Measurements from ENCODE around the gene SRSF3.

The SRSF3 gene

GRCh38 chr6:36624461-36625157 lies 30.4 kb downstream of the SRSF3 start:
- DNase-seq, result no peak

DNA sequence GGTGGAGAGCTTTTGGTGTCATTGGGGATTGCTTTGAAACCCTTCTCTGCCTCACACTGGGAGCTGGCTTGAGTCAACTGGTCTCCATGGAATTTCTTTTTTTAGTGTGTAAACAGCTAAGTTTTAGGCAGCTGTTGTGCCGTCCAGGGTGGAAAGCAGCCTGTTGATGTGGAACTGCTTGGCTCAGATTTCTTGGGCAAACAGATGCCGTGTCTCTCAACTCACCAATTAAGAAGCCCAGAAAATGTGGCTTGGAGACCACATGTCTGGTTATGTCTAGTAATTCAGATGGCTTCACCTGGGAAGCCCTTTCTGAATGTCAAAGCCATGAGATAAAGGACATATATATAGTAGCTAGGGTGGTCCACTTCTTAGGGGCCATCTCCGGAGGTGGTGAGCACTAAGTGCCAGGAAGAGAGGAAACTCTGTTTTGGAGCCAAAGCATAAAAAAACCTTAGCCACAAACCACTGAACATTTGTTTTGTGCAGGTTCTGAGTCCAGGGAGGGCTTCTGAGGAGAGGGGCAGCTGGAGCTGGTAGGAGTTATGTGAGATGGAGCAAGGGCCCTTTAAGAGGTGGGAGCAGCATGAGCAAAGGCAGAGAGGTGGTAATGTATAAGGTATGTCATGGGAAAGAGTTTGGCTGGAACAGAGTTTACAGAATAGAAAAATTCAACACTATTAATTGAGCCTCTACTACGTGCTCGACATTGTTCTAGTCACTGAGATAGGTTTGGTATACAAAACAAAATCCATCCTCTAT lies 31.2 kb downstream of the SRSF3 start:
- peak; percentile 23 for DNase-seq

GRCh38 chr6:36626636-36627035 lies 32.5 kb downstream of the SRSF3 start:
- DNase-seq, result no peak

DNA sequence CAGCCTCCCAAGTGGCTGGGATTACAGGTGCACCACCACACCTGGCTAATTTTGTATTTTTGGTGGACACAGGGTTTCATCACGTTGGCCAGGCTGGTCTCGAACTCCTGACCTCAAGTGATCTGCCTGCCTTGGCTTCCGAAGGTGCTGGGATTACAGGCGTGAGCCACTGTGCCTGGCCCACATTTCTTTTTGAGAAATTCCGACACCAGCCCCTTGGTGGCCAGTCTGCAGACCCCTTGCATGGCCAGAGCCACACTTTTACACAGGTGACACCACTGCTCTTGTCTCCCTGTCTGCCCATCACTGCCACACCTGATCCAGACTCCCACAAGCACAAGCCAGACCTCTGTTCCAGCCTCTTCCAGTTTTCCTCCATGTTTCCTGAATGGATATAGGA lies 33.0 kb downstream of the SRSF3 start:
- DNase-seq, result no peak

GRCh38 chr6:36627801-36628246 lies 33.7 kb downstream of the SRSF3 start:
- peak; percentile 75 for DNase-seq

DNA sequence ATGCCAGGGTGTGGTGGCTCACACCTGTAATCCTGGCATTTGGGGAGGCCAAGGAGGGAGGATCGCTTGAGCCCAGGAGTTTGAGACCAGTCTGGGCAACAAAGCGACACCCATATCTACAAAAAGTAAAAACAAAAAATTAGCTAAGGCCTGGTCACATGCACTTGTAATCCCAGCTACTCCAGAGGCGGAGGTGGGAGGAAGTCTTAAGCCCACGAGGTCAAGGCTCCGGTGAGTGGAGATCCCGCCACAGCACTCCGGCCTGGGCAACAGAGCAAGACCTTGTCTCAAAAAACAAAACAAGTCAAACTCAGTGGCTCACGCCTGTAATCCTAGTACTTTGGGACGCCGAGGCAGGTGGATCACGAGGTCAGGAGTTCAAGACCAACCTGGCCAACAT lies 35.6 kb downstream of the SRSF3 start:
- no peak for DNase-seq

DNA sequence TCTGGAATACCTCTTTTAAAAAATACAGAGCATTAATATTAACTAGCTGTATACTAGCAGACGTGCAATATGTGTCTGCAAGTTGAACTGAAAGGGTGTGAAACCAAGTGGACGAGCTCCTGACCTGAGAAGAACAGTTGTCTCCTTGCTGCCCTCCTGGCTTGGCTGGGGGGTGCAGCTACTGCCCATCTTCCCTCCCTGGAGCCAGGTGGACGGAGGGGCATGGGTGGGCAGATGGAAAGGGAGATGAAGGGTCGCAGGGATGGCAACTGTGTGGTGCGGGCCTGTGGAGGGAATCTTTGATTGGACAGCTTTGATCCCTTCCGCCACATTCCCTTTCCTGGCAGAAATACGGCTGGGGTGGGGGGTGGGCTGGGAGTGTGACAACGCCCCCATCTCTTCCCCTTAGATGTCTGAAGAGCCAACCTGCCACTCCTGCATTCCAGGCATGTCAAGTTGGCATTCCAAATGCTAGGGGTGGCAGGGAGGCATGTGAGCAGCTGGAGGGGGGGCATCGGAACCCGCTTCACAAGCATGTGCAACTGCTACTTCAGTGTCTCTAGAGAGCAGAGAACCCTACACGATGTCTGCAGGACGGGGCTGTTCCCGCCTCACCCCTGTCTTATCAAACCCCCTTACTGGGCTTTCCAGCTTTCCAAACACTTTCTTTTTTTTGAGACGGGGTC lies 37.3 kb downstream of the SRSF3 start:
- no peak for DNase-seq

DNA sequence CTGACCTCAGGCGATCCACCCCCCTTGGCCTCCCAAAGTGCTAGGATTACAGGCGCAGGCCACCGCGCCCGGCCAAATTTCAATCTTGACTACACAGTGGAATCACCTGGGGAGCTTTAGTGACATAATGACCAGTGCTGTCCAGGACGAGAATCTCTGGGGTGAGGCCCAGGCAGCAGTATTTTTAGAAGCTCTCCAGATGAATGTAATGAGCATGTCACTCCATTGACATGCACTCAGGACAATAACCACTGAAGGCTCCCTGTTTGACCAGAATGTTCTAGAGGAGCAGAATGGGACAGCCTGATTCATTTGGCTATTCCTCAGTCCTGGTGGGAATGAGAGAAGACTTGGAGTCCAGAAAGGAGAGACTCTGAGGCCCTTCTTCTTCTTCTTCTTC lies 39.2 kb downstream of the SRSF3 start:
- no peak for DNase-seq

- peak; percentile 78 for DNase-seq
Observed at GRCh38 chr6:36633915-36634314, 39.8 kb downstream of the SRSF3 start.

DNA sequence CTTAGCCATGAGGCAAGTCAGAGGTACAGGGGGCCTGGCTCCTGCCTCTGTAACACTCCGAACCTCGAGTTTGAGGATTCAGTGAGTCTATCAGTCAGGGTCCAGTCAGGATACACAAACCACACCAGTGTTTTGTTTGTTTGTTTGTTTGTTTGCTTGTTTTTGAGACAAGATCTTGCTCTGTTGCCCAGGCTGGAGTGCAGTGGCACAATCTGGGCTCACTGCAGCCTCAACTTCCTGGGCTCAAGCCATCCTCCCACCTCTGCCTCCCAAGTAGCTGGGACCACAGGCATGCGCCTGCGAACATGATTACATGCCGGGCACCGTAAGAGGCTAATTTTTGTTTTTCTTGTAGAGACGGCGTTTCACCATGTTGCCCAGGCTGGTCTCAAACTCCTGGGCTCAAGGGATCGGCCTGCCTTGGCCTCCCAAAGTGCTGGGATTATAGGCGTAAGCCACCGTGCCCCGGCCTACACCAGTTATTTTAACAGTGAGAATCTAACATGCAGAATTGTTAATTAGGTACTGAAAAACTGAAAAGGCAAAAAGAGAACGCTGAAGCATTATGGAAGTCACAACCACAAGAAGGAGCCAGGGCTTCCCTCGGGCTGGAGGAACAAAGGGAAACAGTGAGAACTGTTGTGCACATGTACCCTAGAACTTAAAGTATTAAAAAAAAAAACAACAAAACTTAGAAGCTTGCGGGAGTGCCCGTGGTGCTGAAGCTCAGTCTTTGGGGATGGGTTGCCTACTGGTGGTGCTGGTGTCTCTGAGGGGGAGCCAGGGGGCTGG lies 40.4 kb downstream of the SRSF3 start:
- DNase-seq, result no peak

- no peak for DNase-seq
Observed at GRCh38 chr6:36636283-36636682, 42.1 kb downstream of the SRSF3 start.

GRCh38 chr6:36636687-36637418 lies 42.7 kb downstream of the SRSF3 start:
- no peak for DNase-seq

- no peak for DNase-seq
Observed at GRCh38 chr6:36638579-36638978, 44.4 kb downstream of the SRSF3 start.

- no peak for DNase-seq
Observed at GRCh38 chr6:36639171-36639808, 45.1 kb downstream of the SRSF3 start.

- DNase-seq, result no peak
Observed at GRCh38 chr6:36641543-36641942, 47.4 kb downstream of the SRSF3 start.

GRCh38 chr6:36642913-36643817 lies 49.0 kb downstream of the SRSF3 start:
- peak; percentile 74 for DNase-seq

DNA sequence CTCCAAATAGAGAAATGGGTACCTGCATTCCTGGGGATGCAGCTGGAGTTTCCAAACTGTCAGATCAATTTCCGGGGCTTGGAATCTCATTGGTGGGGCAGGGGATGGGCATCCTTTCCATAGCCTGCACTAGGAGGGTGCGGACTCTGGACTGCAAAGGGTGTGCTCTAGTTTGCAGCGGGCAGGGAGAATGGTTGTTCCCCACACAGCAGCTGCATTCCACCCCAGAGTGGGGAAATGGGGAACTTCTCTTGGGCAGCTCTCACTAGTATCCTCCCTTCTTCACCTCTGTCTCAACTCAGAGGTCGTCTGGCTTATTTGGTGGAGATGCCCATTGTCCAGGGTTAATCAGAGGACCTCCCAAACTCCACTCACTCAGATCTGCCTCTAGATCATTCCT lies 49.8 kb downstream of the SRSF3 start:
- DNase-seq, result no peak

GRCh38 chr6:36649086-36649485 lies 54.9 kb downstream of the SRSF3 start:
- DNase-seq, result no peak

- DNase-seq, result no peak
Observed at GRCh38 chr6:36649701-36650484, 55.7 kb downstream of the SRSF3 start.
